HG03442 (cell line): ENCODE results near the gene HAO2.
"Not testable (repeated sequence)": the region's sequence is repeated elsewhere in the genome, so short reads cannot be mapped to it uniquely, and the experiment has no call there.

ENCODE experiments used
- ATAC-seq: cut with Tn5 transposase; IDR thresholded peaks from one replicate; pipeline ENCODE4 v1.9.1; 2021; ENCODE audit warnings: mild to moderate bottlenecking, moderate library complexity; ENCODE audit not compliant: unreplicated experiment

HAO2 gene

DNA sequence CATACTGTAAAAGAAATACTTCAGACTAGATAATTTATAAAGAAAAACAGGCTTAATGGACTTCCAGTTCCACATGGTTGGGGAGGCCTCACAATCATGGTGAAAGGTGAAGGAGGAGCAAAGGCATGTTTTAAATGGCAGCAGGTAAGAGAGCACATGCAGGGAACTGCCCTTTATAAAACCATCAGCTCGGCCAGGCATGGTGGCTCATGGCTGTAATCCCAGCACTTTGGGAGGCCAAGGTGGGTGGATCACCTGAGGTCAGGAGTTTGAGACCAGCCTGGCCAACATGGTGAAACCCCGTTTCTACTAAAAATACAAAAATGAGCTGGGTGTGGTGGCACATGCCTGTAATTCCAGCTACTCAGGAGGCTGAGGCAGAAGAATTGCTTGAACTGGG, 9.0 kb downstream of the HAO2 start:
- ATAC-seq: not testable (repeated sequence)

DNA sequence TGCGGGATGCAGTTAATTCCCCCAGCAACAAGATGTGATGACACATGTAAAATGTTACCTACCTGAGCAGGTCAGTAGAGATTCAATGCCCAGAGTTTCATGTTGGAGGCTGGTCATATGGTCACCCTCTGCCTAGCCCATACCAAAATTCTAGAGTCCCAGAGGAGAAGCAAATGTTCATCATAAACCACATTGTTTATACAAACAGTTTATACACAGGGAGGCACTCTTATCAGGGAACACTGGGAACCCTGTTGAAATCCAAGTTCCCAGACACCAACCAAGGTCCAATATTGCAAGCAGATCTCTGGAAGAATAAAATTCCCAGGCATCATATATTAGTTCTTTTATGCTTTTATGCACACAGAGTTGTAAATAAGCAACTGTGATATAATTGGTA, 10.5 kb downstream of the HAO2 start:
- ATAC-seq: no peak

DNA sequence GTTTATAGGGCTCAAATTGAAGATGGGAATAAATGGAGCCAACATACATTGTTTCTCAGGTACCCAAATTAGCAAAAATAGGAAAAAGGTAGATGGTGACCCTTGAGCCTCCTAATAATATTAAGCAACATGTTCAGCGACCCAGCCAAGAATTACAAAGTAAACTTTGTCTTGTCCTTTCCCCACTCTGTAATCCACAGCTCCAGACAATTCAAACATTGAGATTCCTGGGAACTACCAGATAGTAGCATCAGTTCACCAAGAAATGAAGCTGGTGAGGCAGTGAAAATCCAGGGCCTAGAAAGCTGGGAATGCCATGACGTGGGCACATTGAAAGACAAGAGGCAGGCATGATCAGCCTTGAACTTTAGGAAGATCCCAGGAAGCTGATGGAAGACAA, 11.7 kb downstream of the HAO2 start:
- ATAC-seq: no peak

DNA sequence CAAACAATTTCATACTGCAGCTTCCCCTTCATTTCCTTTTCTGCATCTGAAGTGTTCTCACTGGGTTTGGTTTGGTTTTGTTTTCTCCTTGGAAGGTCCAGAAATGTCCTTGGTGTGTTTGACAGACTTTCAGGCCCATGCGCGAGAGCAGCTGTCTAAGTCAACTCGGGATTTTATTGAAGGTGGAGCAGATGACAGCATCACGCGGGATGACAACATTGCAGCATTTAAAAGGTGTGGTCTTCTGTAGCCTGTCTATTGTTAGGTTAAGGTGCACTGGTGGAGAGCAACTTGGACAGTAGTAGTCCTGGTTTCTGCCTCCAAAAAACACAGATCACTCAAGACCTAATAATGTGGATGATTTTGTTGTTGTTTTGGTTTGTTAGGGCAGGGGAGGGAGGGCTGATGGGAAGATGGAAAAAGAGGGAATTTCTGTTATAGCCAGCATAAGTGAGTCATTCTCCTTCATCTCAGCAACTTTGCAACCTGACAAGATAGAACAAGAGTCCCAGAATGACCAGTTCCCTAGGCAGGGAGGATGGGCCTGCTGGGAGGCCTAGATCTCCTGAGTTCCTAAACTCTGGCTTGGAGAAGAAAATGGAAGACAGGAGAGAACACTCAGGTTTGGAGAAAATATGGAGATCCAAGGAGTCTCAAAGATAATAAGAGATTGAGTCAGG, 12.5 kb downstream of the HAO2 start:
- ATAC-seq: no peak

DNA sequence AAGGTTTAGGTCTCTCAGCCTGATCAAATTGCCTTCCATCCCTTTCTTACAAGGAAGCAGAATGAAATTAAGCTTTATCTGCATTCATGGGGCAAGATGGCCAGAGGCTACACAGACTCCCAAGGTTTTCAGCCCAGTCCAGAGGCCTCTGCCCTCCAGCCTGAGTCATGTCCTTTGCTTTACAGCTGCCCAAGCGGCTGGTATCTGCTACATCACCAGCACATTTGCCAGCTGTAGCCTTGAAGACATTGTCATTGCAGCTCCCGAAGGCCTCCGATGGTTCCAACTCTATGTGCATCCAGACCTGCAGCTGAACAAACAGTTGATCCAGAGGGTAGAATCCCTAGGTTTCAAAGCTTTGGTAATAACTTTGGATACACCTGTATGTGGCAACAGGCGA, 16.0 kb downstream of the HAO2 start:
- ATAC-seq: no peak

DNA sequence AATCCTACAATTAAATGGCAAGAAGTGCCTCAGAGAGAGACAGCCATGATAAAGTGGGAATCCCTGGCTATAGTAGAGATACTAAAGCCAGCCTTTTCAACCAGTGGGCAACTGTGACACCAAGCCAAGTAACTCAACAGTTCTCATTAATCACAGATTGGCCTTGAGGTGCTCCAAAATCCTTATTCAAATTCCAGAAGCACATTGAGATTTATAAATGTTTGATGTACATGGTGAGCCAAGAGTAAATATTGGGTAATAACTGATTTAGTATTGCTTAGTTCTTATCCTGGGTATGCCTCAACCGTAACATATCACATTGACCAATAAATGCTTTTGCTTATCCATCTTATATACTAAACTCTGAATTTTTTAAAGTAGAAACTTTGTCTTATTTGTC, 17.1 kb downstream of the HAO2 start:
- no peak for ATAC-seq

DNA sequence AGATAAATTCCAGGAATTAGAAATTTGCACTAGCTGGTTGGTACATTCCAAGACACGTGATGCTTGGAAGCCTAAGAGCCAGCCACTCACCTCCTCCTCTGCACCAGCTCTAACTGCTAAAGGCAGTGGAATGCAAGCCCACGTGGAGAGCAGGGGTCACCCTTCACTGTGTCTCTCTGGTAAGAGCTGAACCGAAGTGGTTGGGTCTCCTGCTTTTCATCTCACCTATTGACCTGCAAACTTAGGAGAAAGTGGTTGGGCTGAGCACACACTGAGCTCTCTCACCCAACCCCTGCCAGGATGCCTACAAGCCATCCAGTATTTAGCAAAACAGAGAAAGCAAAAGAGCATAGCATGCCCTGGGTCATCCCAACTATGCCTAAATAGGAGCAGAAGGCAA, 19.3 kb downstream of the HAO2 start:
- ATAC-seq: no peak

DNA sequence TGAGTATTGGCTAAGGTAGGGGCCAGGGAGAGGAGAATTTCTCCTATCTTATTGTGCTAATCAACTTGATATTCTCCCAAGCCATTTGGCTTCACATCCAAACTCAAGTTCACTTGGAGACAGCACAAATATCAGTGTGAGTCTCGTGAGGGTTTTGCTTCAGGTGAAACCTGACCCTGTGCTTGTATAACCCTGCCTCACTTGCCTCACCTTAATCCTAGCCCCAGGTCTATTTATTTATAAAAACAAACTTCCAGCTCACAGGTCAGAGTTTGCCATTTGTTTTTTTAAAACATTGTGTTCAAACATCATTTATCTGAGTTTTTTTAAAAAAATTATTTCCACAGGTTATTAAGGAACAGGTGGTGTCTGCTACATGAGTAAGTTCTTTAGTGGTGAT, 19.9 kb downstream of the HAO2 start:
- ATAC-seq: no peak

DNA sequence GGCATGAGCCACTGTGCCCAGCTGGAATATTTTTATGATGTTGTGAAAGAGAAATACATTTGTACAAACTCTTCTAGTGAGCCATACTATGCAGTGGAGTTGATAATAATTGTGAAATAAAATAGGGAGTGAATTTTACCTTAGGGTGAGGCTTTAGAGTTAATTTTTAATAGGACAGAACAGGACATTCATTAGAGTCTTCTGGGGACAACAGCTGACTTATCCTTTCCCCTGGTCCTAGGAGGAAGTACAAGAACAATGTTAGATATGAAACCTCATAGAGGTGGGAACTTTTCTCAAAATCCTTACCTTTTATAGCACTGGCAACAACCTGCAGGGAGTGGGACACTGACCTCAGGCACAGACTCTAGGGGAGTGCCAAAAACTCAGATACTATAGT, 21.9 kb downstream of the HAO2 start:
- ATAC-seq: no peak

DNA sequence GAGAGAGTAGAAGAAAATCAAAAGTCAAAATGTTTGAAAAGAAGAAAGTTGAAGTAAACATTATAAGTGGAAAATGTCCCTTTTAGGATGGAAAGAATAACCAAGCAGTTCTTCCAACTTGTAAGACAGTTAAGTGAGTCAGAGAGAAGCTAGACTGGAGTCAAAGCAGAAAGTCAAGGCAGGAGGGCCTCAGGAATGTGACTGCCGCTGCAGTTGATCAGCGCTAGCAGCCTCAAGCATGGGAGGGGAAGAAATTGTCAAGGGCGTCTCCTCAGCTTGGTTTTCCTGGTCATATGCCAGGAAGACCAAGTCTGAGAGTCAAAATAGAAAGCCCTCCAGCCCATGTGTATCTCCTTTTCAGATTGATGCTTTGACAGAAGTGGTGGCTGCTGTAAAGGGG, 23.2 kb downstream of the HAO2 start:
- no peak for ATAC-seq

DNA sequence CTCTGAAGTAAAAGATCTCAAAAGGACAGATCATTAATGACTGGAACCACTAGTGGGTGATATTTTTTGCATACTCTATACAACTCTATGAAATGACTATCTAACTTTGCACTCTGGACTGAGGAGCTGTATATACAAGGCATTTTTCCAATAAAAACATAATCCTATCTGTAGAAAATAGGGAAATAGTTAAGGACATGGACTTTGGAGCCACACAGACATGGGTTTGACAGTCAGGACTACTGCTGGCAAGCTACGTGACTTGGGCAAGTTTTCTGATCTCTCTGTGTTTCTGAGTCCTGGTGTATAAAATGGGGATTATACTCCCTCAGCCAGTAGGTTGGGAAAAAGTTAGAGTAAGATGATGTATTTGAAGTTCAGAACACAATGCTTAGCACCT, 25.5 kb downstream of the HAO2 start:
- ATAC-seq: no peak

DNA sequence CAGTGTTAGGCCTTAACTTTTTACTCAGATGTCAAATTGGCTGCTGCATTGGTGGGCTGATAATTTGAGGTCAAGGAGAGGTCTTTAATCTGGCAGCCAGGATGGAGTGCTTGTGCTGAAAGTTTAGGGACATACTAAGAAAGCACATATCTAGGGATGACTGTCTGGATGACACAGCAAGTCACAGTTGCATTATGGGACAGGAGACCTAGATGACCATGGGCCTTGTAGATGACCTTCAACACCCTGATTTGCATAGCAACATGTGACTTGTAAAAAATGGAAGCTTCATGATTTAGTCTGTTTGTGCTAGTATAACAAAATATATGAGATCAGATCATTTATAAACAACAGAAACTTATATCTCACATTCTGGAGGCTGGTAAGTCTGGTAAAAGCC, 28.4 kb downstream of the HAO2 start:
- no peak for ATAC-seq

DNA sequence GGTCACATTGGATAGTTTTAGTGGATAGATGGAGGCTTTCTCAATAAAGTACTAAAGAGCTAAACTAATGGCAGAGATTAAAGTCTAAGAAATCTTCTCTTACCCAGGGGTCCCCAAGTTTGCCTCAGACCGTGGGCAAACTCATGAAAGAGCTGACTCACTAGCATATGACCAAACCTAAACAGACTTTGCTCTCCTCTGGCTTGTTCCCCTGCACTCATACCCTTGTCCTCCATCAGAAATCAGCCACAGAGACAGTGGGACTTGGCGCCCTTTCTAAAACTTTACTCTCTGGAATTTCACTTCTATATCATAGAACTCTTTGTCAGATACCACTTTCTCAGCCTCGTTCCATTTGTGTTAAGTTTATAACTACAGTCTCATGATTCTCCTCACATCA, 29.4 kb downstream of the HAO2 start:
- no peak for ATAC-seq

DNA sequence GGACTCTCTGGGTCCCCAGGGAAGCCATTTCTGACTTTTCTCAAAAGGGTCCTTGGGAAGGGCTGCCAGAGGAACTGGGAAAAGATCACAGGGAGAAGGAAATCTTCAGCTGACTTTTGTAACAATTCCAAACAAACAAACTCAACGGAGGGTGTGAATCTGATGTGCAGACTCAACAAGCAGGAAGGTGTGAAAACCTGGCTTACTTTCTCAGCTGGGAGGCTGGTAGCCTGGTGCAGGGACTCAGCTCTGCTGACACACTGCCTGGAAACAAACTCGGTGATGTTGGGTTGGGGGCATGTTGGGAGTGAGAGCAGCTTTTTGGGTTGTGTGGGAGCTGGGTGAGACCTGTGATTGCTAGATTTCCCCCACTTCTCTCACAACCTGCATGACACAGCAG, 36.2 kb downstream of the HAO2 start:
- ATAC-seq: no peak

DNA sequence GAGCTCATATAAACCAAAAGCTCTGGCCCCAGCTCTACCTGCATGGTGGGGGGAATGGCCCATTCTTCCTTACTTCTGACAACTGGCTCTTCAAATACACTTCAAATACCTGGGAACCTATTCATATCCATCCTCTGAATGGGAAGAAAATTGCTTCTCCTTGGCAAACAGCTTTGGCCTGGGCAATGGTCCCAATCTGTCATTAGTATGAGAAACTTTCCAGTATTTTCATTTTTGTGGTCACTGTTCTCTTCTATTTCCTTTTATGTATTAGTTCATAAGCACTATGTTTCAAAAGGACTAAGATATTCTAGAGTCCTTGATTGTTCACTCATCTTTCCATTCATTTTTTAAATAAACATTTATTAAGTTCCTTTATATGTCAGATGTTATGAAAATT, 41.1 kb downstream of the HAO2 start:
- ATAC-seq: no peak

DNA sequence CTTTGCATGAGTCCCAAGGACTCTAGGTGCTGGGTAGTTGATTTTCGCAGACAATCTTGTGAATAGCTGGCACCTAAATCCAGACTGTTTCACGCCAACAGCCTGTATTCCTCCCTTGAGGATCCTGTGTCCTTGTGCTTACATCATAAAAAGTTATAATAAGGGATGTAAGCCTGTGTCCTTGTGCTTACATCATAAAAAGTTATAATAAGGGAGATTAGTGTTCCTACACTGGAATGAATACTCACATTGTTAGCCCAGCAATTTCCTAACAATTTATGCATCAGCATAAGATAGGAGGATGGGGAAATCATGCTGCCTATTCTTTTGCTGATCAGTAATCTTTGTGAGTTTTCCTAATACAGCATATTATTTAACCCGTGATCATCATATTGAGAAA, 42.4 kb downstream of the HAO2 start:
- no peak for ATAC-seq

DNA sequence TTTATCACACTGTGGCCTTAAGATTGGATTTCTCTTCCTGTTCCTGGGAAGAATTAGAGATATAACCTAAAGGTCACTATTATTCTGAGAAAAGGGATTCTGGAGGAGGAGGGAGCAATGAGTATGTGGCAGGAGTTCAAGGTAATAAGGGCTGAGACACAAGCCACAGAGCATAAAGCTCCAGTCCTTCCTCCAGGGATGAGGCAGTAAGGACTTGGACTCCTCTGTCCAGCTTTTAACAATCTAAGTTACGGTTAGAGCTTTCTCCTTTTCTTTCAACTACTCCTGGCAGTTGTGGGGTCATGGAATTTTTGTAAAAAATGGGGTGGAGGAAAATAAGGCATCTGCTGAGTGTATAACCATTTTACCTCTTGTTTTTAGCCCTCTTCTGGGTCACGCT, 46.4 kb downstream of the HAO2 start, which contains the start of gene HSD3B2:
Gene HSD3B2, plus strand, starts transcription at position 201 of the 400 bp plus-strand sequence. CDS start 270 bp downstream, outside the sequence.
- ATAC-seq: no peak

DNA sequence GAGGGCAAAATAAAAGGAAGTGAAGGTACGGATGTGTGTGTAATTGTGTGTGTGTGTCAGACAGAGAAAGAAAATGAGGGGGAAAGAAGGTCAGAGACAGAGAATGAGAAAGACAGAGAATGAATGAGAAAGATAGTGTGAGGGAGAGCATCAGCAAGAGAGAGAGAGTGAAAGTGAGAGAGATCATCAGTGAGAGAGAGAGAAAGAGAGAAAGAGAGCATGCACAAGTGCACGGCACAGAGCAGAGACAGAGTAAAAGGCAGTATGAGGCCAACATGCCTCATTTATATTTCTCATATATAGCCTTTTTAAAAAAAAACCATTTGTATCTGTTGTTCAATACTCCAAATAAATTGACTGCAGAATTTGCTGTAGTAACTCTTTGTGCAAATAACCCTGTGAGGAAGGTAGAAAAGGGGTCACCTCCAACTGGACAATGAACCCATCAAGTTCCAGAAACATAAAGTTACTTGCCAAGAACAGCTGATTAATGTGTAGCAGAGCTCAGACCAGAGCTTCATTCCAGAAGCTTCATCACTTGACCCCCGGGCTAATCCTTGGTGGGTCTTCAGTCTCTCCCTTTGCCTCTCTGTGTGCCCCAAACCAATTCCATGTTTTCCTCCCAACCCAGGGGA, 47.5 kb downstream of the HAO2 start:
- no peak for ATAC-seq

DNA sequence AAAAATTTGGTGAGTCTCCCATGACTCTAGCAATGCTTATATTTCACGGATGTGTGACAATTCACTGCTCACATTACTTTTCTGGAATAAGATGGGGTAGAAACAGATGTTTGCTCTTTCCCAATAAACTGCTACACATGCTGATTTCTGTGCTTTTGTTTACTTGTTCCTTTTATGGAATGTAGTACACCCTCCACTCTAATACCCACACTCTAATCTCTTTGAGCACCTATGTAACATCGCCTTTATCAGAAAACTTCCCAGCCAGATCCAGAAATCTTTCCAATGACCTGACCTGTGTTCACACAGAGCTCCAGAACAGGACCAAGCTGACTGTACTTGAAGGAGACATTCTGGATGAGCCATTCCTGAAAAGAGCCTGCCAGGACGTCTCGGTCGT, 50.5 kb downstream of the HAO2 start:
- no peak for ATAC-seq

DNA sequence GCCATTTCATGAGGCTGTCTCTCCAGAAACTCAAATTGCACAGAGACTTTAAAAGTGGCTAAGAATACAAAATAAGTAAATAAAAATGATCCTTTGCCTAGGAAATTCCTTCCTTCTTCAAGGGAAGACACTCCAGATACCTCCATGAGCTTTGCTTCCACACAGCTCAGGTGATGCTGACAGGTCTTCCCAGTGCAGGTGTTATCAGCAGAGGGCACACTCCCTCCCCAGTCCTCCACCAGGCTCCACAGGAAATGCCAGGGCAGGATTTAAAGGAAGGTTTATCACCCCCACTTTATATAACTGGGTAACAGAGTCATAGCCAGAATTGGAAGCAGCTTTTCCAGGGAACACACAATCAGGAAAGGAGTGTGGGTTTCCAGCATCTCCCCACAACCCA, 52.1 kb downstream of the HAO2 start:
- no peak for ATAC-seq

DNA sequence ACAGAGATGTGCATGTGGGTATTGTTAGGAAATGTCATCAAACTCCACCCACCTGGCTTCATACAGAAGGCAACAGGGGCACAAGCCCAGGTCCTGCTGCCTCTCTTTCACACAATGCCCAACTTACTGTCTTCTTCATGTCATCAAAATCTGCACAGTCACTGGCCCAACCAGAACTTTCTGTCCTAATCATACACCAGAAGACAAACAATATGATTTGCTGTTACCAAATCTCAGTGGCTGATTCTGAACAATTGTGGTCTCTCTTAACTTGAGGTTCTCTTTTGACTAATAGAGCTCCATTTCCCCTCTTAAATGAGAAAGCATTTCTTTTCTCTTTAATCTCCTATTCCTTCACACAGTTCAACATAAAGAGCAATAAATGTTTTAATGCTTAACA, 54.0 kb downstream of the HAO2 start:
- no peak for ATAC-seq

DNA sequence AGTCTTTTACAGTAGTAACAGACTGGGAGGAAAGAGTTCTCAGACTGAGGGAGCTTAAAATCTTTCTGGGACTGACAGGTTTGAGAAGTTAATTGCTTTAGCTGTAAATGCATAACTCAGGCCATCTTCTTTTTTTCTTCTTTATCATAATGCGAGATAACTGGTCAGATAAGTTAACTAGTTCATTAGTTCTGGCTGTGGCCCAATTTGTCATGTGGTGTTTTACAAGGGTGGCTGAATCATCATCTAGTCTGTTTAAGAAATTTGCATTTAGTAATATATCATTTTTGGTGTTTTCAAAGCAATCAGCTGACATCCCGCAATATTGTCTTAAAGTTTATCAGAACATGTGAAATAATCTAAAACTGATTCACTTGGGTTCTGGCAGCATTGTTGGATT, 60.4 kb downstream of the HAO2 start:
- ATAC-seq: no peak

DNA sequence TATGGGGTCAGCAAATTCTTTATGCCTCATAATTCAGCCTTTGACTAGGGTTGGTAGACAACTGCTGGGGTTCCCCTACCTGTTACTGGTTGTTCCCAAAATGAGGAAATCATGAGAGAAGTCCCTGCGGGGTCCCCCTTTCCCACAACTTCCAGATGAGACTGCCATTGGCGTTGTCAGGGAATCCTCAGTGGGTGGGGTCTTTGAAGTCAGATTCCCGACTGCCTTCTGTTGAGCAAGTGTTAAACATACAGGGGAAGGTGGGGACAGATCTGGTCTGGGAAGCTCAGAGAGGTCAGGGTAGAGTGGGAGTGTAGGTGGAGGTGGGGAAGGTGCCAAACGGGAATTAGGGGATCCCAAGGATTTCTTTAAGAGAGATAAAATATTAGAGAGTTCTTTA, 61.1 kb downstream of the HAO2 start:
- ATAC-seq: no peak
